GM18499 (cell line): ENCODE measurements around the gene PTPRA.

Experiments used
- ATAC-seq: cut with Tn5 transposase; IDR thresholded peaks from one replicate; pipeline ENCODE4 v1.9.1; 2021; ENCODE audit warnings: moderate number of reproducible peaks; ENCODE audit not compliant: insufficient read depth, unreplicated experiment

The PTPRA gene

GRCh38 chr20:3085571-3086072, 212.3 kb downstream of the PTPRA start:
- ATAC-seq = no peak

GRCh38 chr20:3088031-3088430, 214.8 kb downstream of the PTPRA start:
- ATAC-seq = no peak
